CD14-positive monocyte (primary cell): ENCODE data around the gene TPRG1L. TPM values are rescaled to one million over a fixed set of nuclear protein-coding genes. Genes with fewer than 3 reads are reported as not detected.

Experiments used
- DNase-seq, 3 donors: peaks; one replicate each; pipeline ENCODE4 v3.0.0-alpha.2; 2011 to 2022
- H2AFZ ChIP-seq: 2 replicates; pipeline ENCODE4 v1.6.0; 2012; ENCODE audit warnings: mild to moderate bottlenecking, low read depth, low read length, inconsistent platforms; ENCODE audit not compliant: insufficient read depth, poor library complexity, severe bottlenecking
- H3K27ac ChIP-seq, 2 donors: 1 replicate in 1 of 2; 2 replicates in 1 of 2; pipeline ENCODE4 v1.5.1; 2012 to 2013; ENCODE audit warnings: low read length in 2 of 2, control low read depth in 1 of 2, inconsistent platforms in 1 of 2, low read depth in 1 of 2, mild to moderate bottlenecking in 1 of 2
- H3K27me3 ChIP-seq, 2 donors: one replicate each; pipeline versions ENCODE4 v1.6.0 to v1.6.1; 2011 to 2013; ENCODE audit warnings: low read length in 2 of 2; ENCODE audit not compliant: control insufficient read depth in 2 of 2, insufficient read depth in 2 of 2
- H3K36me3 ChIP-seq, 2 donors: replicated peaks in 1 of 2; 1 replicate in 1 of 2; 2 replicates in 1 of 2; pipeline versions ENCODE4 v1.5.1 to v1.6.1; 2012 to 2013; ENCODE audit warnings: low read length in 2 of 2, control low read depth in 1 of 2, inconsistent platforms in 1 of 2, mild to moderate bottlenecking in 1 of 2; ENCODE audit not compliant: insufficient read depth in 2 of 2, control insufficient read depth in 1 of 2
- H3K4me1 ChIP-seq, 2 donors: 1 replicate in 1 of 2; 2 replicates in 1 of 2; pipeline versions ENCODE4 v1.5.1 to v1.6.1; 2012 to 2013; ENCODE audit warnings: low read length in 2 of 2, control low read depth in 1 of 2, inconsistent platforms in 1 of 2, mild to moderate bottlenecking in 1 of 2, moderate library complexity in 1 of 2; ENCODE audit not compliant: insufficient read depth in 2 of 2, control insufficient read depth in 1 of 2
- H3K4me2 ChIP-seq: replicated peaks from 2 replicates; pipeline ENCODE3; 2012; ENCODE audit warnings: low read length, moderate library complexity, mild to moderate bottlenecking; ENCODE audit not compliant: poor library complexity, severe bottlenecking; ENCODE audit errors: extremely low read depth
- H3K4me3 ChIP-seq, 3 experiments: fragments of 200-600 bp in 1 of 3; sonication (generic) in 1 of 3; replicated peaks in 1 of 3; 1 replicate in 2 of 3; 2 replicates in 1 of 3; pipeline ENCODE4 v1.5.1; 2011 to 2013; ENCODE audit warnings: low read length in 3 of 3, mild to moderate bottlenecking in 3 of 3, control low read depth in 2 of 3, low read depth in 2 of 3, inconsistent platforms in 1 of 3, moderate library complexity in 1 of 3
- H3K79me2 ChIP-seq: 2 replicates; pipeline ENCODE4 v1.6.0; 2012; ENCODE audit warnings: mild to moderate bottlenecking, control low read depth, inconsistent platforms, low read length, moderate library complexity; ENCODE audit not compliant: insufficient read depth
- H3K9ac ChIP-seq: 2 replicates; pipeline ENCODE4 v1.6.0; 2017; ENCODE audit warnings: low read length, mild to moderate bottlenecking; ENCODE audit not compliant: insufficient read depth, poor library complexity, severe bottlenecking
- H3K9me3 ChIP-seq, 2 donors: replicated peaks in 1 of 2; 1 replicate in 1 of 2; 2 replicates in 1 of 2; pipeline versions ENCODE4 v1.5.1 to v1.6.1; 2012 to 2013; ENCODE audit warnings: low read length in 2 of 2, control low read depth in 1 of 2; ENCODE audit not compliant: control insufficient read depth in 1 of 2, insufficient read depth in 1 of 2
- H4K20me1 ChIP-seq: 2 replicates; pipeline ENCODE4 v1.6.0; 2012; ENCODE audit warnings: mild to moderate bottlenecking, low read length, control low read depth, moderate library complexity; ENCODE audit not compliant: insufficient read depth
- H3K27ac Mint-ChIP-seq, 7 donors: one replicate each; pipeline ENCODE4 v1.8.0; 2020; ENCODE audit warnings: mild to moderate bottlenecking in 7 of 7, mixed read lengths in 7 of 7, moderate library complexity in 6 of 7, inconsistent platforms in 2 of 7
- H3K27me3 Mint-ChIP-seq, 3 donors: one replicate each; pipeline ENCODE4 v1.8.0; 2021 to 2022; ENCODE audit warnings: low read depth in 3 of 3, mild to moderate bottlenecking in 3 of 3, mixed read lengths in 3 of 3, moderate library complexity in 3 of 3, inconsistent platforms in 1 of 3
- H3K36me3 Mint-ChIP-seq, 2 donors: one replicate each; pipeline ENCODE4 v1.8.0; 2020; ENCODE audit warnings: mixed read lengths in 2 of 2, inconsistent platforms in 1 of 2, mild to moderate bottlenecking in 1 of 2
- H3K4me1 Mint-ChIP-seq: one replicate; pipeline ENCODE4 v1.8.0; 2020; ENCODE audit warnings: mild to moderate bottlenecking, mixed read lengths
- H3K4me3 Mint-ChIP-seq, 2 donors: one replicate each; pipeline ENCODE4 v1.8.0; 2020; ENCODE audit warnings: mild to moderate bottlenecking in 2 of 2, mixed read lengths in 2 of 2, moderate library complexity in 1 of 2
- H3K9me3 Mint-ChIP-seq, 7 donors: one replicate each; pipeline ENCODE4 v1.8.0; 2020 to 2022; ENCODE audit warnings: mixed read lengths in 7 of 7, mild to moderate bottlenecking in 6 of 7, moderate library complexity in 6 of 7, inconsistent platforms in 2 of 7
- CTCF ChIP-seq: fragments of 200-600 bp; IDR thresholded peaks from one replicate; pipeline ENCODE4 v1.8.0; 2022; ENCODE audit warnings: antibody characterized with exemption, mild to moderate bottlenecking
- WGBS: methylation state at CpG from one replicate; pipeline ENCODE4 v1.1.5; 2013; ENCODE audit warnings: missing lambda C conversion rate; ENCODE audit not compliant: insufficient coverage; 5-methylcytosine and 5-hydroxymethylcytosine counted together
- intact Hi-C, 2 donors: fragments of 100-400 bp; cut with micrococcal nuclease; formaldehyde crosslinking; loops; one replicate each; pipeline versions ENCODE4 v1.15.0 to v1.15.1; 2023
- polyA plus RNA-seq, 3 donors: library from polyadenylated mRNA; depleted of rRNA in 1 of 3; unstranded in 2 of 3; stranded (reverse) in 1 of 3; fragments of 300-500 nt in 2 of 3; fragments of >200 nt in 1 of 3; fragmentation: Illumina TruSeq in 2 of 3; gene quantifications; 1 replicate in 2 of 3; 2 replicates in 1 of 3; pipeline ENCODE4 v1.2.3, GENCODE V29; 2012 to 2021

TPRG1L gene
- polyA plus RNA-seq, 3 donors: 16.1 to 19.7 (median 18.5) TPM

DNA sequence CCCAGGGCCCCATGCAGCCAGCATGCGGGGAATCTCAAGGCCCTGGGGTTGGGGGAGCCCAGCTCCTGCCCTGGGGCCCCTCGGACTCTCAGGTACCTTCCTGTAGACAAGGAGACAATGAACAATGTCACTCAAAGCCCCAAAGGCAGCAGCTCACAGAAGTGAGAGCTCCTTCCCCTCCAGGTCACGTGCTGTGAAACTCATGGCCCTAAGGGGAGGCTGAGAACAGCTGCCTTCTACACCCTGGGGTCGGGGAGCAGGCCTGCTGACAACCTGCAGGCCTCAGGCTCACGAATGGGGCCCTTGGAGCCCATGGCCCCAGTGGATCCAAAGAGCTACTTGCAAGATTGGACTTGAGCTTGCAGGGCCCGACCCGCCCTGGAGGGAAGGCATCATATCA lies 16.7 kb upstream of the TPRG1L start:
- Histone ChIP-seq H2AFZ (no peak overlapping the region), H3K27me3 (peaks cover 0 to 16% of the 10 kb centered on the region in 2 donors), H4K20me1 (no peaks in the 10 kb centered on the region), H3K27ac (no peak overlapping the region), H3K4me1 (peaks cover 24 to 33% of the 10 kb centered on the region in 2 donors), H3K4me3 (no peak overlapping the region), H3K4me2 (no peak overlapping the region), H3K9ac (no peak overlapping the region), H3K36me3 (no peaks in the 10 kb centered on the region), H3K9me3 (no peaks in the 10 kb centered on the region), H3K79me2 (no peaks in the 10 kb centered on the region)
- intact Hi-C loops: no loop called here
- WGBS: 85% methylated on average over 7 of the region's 7 CpGs
- no peak overlapping the region for H3K4me3 Mint-ChIP-seq
- H3K9me3 Mint-ChIP-seq: no peaks in the 10 kb centered on the region
- peaks cover 28% of the 10 kb centered on the region for H3K4me1 Mint-ChIP-seq
- no peaks in the 10 kb centered on the region for H3K36me3 Mint-ChIP-seq
- no peak for DNase-seq
- H3K27me3 Mint-ChIP-seq: peaks cover 14 to 28% (median 20%) of the 10 kb centered on the region in 3 donors
- no peak overlapping the region for H3K27ac Mint-ChIP-seq
- no peak for TF ChIP-seq CTCF

GRCh38 chr1:3609016-3609768 lies 15.6 kb upstream of the TPRG1L start:
- Mint-ChIP-seq H3K36me3 (no peaks in the 10 kb centered on the region), H3K27me3 (peaks cover 17 to 29% (median 24%) of the 10 kb centered on the region in 3 donors), H3K9me3 (no peaks in the 10 kb centered on the region), H3K4me3 (no peak overlapping the region), H3K27ac (no peak overlapping the region), H3K4me1 (peaks cover 28% of the 10 kb centered on the region)
- peaks cover 0 to 19% of the 10 kb centered on the region in 2 donors for H3K27me3 ChIP-seq
- H3K4me3 ChIP-seq: no peak overlapping the region
- H3K4me2 ChIP-seq: no peak overlapping the region
- 36% methylated on average over 15 of the region's 22 CpGs for WGBS
- peaks cover 24 to 33% of the 10 kb centered on the region in 2 donors for H3K4me1 ChIP-seq
- H2AFZ ChIP-seq: peak overlapping the region; percentile 21
- intact Hi-C loops: no loop called here
- no peak overlapping the region for H3K9ac ChIP-seq
- no peaks in the 10 kb centered on the region for H3K9me3 ChIP-seq
- H3K36me3 ChIP-seq: no peaks in the 10 kb centered on the region
- no peak for TF ChIP-seq CTCF
- H3K27ac ChIP-seq: no peak overlapping the region
- DNase-seq: no peak
- no peaks in the 10 kb centered on the region for H3K79me2 ChIP-seq
- H4K20me1 ChIP-seq: no peaks in the 10 kb centered on the region
